GM19452 (cell line): ENCODE measurements around the gene ALK.

Experiments
- ATAC-seq: cut with Tn5 transposase; IDR thresholded peaks from one replicate; pipeline ENCODE4 v1.9.1; 2021; ENCODE audit not compliant: unreplicated experiment

The ALK gene

GRCh38 chr2:29614295-29614830 is 307.0 kb downstream of the ALK start:
- no peak for ATAC-seq

DNA sequence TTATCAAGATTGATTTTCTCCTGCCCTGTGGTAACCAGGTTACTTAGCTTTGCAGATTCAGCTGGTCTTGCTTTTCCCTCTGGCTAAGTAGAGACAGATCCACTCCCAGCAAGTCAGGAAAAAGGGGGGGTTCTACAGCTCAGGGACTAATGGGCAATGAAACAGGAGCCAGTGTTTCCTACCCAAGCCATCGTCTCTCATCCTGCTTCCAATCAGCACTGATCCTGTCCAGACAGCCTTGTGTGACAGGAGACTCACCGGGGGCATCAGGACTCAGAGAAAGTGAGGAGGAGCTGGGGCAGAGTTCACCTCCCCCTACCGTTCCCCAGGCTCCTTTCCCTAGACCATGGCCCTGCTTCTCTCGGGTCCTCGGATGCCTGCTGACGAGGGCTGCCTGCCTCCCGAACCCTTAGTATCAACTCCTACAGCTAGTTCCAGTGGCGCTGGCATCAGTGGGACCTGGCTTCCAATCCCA is 307.6 kb downstream of the ALK start:
- ATAC-seq, result no peak

- no peak for ATAC-seq
These were observed 308.3 kb downstream of the ALK start for GRCh38 chr2:29613067-29613466.

- no peak for ATAC-seq
These were observed 308.8 kb downstream of the ALK start for GRCh38 chr2:29612568-29612967.

GRCh38 chr2:29611850-29612249 is 309.5 kb downstream of the ALK start:
- no peak for ATAC-seq

DNA sequence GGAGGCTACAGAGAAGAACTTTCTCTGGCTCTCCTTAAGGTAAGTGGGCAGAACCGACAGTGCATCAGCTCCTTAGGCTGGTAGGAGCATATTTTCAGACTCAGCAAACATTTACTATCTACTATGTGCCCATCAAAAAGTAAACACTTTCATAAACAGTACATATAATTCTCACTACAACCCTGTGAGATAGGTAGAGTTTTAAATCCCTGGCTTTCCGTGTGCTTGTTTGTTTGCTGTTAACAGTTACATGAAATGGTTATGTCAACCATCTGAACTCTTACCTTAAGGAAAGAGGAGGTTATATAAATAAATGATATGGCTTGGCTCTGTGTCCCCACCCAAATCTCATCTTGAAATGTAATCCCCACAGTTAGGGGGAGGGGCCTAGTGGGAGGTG is 310.1 kb downstream of the ALK start:
- no peak for ATAC-seq

DNA sequence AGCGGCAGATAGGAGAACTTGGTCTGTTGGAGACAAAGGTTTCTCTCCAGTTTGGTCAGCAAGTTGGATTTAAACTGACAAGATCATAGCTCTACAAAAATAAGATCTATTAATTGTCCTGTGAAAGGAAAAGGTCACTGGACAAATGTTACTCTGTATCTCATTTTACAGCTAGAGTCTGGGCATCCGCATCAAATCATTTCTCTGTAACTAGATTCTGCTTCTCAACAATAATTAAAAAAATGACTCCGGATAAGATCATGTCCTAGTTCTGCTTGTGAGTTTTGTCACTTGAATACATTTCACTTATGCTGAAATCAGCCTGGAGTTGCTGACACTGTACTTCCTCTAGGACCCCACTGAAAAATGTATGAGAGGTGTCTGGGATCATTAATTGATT is 310.8 kb downstream of the ALK start:
- no peak for ATAC-seq

DNA sequence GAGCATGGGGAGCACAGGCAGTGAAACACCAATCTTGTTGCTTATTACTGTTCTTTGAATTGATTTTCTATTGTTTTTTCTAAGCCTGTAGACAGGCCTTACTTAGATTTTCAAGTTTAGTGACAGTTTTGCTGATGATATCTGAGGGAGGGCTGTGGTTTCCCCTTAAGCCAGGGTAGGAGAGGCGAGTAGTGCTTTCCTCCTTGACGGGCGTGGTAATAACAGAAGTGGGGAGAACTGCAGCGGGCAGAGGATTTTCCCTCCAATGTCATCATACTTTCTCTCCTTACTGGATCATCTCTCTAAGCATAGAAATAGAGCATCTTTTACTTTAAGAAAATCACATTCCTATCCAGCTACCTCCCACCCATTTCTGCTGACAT is 314.4 kb downstream of the ALK start:
- no peak for ATAC-seq

DNA sequence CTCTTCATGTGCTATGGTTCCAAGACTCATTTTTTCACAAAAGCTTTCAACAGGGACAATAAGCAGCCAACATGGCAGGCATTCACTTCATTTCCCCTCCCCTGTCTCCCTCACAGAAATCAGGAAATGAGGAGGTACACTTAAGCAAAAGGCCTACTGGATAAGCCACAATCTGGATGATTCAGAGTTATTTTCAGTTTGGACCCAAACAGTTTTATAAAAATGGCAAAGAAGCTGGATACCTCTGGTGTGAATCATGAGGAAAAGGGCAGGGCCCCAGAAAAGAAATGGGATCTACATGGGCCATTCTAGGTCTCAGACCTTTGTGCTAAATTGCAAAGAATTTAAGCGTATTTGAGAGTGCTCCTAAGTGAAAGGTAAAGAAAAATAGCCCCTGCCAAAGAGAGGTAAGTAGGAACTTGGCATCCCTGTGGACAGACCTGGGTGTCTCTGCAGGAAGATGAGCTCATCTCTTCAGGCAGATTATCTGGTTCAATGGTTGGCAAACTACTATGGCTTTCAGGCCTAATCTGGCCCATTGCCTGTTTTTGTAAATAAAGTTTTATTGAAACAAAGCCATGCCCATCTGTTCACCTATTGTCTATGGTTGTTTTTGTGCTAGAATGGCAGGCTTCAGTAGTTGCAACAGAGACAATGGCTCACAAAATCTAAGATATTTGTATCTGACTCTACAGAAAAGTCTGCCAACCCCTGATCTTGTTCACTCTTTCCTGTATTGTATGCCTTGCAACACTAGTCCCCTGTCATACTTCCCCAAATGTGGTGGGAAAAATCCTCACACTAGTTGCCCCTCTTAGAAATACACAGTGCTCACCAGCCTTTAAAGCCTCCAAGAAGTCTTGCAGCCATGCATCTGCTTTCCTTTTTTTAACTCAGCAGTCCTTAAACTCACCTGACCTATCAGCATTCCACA is 315.0 kb downstream of the ALK start:
- no peak for ATAC-seq

GRCh38 chr2:29603341-29603740 is 318.0 kb downstream of the ALK start:
- no peak for ATAC-seq

GRCh38 chr2:29601872-29602271 is 319.5 kb downstream of the ALK start:
- no peak for ATAC-seq

DNA sequence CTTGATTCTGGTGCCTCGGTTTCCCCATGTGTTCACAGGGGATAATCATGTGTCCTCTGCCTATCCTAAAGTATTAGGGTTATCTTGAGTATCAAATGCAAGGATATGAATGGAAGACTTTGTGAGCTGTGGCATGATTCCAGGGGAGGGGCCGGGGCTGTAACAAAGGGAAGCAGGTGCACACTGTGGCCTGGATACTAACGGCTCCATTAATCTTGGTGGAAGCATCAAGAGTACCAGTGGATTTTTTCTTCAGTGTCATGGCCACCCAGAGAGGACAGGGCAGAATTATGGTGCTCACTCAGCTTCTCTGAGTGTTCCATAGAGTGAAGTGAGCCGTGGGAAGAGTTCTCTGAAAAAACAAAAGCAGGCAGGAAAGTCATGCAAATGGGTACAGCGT is 320.1 kb downstream of the ALK start:
- ATAC-seq, result no peak

- no peak for ATAC-seq
These were observed 321.4 kb downstream of the ALK start for GRCh38 chr2:29599946-29600345.

- no peak for ATAC-seq
These were observed 322.4 kb downstream of the ALK start for GRCh38 chr2:29598978-29599377.

DNA sequence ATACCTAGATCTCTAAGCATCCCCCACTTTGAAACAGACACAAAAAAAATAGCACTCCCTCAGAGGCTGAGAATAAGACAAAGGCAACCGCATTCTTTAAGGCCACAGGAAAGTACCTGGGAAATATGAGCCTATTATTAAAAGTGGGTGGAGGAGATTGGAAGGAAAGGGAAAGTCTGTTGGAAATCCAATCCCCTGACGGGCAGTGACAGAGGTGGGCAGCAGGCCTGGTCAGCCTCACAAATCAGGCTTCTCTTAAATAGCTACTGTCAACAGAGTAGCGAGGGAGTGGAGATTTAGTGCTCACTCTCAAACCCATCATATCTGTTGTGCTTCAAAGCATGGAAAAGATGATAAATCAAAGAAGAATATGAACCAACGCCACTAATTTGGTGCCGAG is 324.4 kb downstream of the ALK start:
- no peak for ATAC-seq

- no peak for ATAC-seq
These were observed 324.8 kb downstream of the ALK start for GRCh38 chr2:29596584-29596983.

GRCh38 chr2:29591600-29591999 is 329.8 kb downstream of the ALK start:
- ATAC-seq, result no peak

DNA sequence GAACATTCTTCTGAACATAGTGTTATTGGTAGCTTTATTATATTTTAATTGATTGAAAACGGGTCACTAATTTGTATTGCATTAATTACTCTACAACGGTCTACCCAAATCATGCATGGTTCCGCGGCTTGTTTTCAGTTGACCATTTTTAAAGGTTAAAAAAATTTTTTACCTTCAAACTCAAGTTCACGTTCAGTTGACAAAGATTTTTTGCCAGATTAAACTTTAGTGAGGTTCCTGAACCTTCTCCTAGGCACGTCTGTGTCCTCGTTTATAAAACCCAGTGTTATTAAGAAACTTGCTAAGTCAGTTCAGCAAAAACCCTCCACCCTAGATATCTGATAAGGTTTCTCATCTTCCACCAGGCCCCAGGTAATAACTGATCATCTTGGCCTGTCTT is 331.2 kb downstream of the ALK start:
- no peak for ATAC-seq

DNA sequence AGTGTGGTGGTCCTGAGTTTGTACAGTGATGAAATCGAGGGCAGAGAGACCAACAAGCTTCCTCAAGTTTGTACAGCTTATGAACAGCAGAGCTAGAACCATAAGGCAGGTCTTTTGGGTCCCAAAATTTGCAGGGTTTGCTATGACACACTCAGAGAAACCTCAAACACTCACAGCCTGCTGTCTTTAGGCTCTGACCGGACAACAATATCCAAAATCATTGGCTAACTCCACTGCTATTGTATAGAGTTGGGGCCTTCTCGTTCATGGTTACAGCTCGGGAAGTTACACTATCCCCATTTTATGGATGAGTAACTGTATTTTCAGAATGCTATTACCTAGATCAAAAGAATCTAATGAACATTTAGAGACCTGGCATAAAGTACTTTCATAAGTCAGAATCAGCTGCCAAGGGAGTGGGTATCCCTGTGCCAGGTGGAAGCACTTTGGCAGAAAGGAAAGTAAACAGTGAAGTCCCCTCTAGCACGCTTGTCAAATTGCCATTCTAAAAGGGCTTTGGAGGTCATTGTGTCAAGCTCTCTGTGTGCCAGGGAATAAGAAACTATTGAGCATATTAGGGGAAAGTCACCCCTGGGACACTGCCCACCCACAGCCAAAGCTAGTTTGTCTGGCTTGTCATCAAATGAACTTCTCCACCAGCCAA is 331.8 kb downstream of the ALK start:
- ATAC-seq, result no peak

DNA sequence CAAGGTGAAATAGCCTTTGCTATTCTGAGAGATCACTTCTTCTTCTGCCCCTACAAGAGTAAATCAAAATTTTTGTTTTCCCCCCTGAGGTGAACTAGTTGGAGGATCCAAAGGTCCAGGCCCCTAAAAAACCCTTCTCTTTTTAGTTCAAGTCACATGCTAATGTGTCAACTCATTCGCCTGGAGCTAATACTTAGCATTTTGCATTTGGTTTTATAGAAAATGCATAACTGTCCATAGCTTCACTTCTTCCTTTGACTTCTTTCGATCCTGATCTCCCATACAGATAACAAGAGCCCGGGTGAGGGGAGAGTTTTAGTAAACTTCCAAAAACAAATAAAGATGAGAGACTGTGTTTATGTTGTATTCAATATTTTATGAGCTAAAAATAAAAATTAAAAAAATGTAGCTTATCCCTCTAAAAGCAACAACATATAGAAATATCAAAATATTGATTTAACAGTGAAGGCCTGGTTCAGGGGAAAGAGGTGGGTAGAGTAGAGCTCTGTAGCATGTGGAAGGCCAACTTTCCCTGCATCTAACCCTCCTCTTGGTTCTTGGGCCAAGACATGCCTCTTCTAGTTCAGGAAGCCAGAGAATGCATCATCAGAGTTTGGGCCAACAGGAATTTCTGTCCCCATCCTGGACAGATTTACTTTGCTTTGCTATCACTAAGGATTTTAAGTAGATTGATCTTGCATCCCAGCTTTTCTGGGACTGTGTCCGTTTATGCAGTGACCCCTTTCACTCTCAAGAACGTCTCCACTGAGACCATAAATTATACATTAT is 333.8 kb downstream of the ALK start:
- ATAC-seq, result no peak

GRCh38 chr2:29586919-29587318 is 334.5 kb downstream of the ALK start:
- ATAC-seq, result no peak
